Coronary artery (tissue), 2 donors: ENCODE results near the gene TRAPPC12.
"Not testable (repeated sequence)": the region's sequence is repeated elsewhere in the genome, so short reads cannot be mapped to it uniquely, and the experiment has no call there.

Experiments used
- DNase-seq: peaks from one replicate; pipeline ENCODE4 v3.0.0-alpha.2; 2017; ENCODE audit warnings: low spot score
- H3K27ac ChIP-seq, 2 donors: fragments of 200-600 bp; sonication (generic); one replicate each; pipeline ENCODE4 v1.5.1; 2016 to 2019
- H3K4me3 ChIP-seq: fragments of 200-600 bp; sonication (generic); 2 replicates; pipeline ENCODE4 v1.5.1; 2016; ENCODE audit warnings: mild to moderate bottlenecking, moderate library complexity
- CTCF ChIP-seq: fragments of 200-600 bp; sonication (generic); IDR thresholded peaks from one replicate; pipeline ENCODE4 v1.5.1; 2019; ENCODE audit warnings: antibody characterized with exemption

The TRAPPC12 gene

GRCh38 chr2:3354986-3355385 is 24.5 kb upstream of the TRAPPC12 start:
- no peak overlapping the region for H3K27ac ChIP-seq
- H3K4me3 ChIP-seq, result no peak overlapping the region
- no peak for DNase-seq
- TF ChIP-seq CTCF, result no peak

GRCh38 chr2:3355951-3356569 is 23.4 kb upstream of the TRAPPC12 start:
- no peak overlapping the region for H3K4me3 ChIP-seq
- H3K27ac ChIP-seq, result no peak overlapping the region
- no peak for TF ChIP-seq CTCF
- DNase-seq, result no peak

GRCh38 chr2:3356799-3357198 is 22.7 kb upstream of the TRAPPC12 start:
- TF ChIP-seq CTCF, result no peak

GRCh38 chr2:3357446-3357845 is 22.0 kb upstream of the TRAPPC12 start:
- H3K4me3 ChIP-seq, DNase-seq, H3K27ac ChIP-seq: not testable (repeated sequence)

More at GRCh38 chr2:3356799-3357198, 22.7 kb upstream of the TRAPPC12 start:
- DNase-seq, result no peak
- Histone ChIP-seq H3K27ac (no peak overlapping the region), H3K4me3 (no peak overlapping the region)

GRCh38 chr2:3357926-3358325 is 21.6 kb upstream of the TRAPPC12 start:
- TF ChIP-seq CTCF, result no peak
- no peak for DNase-seq
- H3K4me3 ChIP-seq, result no peak overlapping the region
- no peak overlapping the region for H3K27ac ChIP-seq

- TF ChIP-seq CTCF, result no peak
- no peak for DNase-seq
- no peak overlapping the region for H3K27ac ChIP-seq
- no peak overlapping the region for H3K4me3 ChIP-seq
These were observed 17.7 kb upstream of the TRAPPC12 start for GRCh38 chr2:3361518-3362389.

- Histone ChIP-seq H3K4me3 (no peak overlapping the region), H3K27ac (no peak overlapping the region)
- DNase-seq, result no peak
- no peak for TF ChIP-seq CTCF
These were observed 14.3 kb upstream of the TRAPPC12 start for GRCh38 chr2:3365219-3365618.
